NT2/D1 (cell line): ENCODE data around the gene TPD52L2.

Experiments
- SUZ12 ChIP-seq: IDR thresholded peaks from 2 replicates; pipeline ENCODE4 v1.6.1; 2011; ENCODE audit not compliant: insufficient read length, insufficient read depth; ENCODE audit errors: extremely low read depth
- YY1 ChIP-seq: IDR thresholded peaks from 2 replicates; pipeline ENCODE4 v1.6.1; 2011; ENCODE audit not compliant: insufficient read length, insufficient read depth
- ZNF274 ChIP-seq: IDR thresholded peaks from 2 replicates; pipeline ENCODE4 v1.6.1; 2011; ENCODE audit warnings: mild to moderate bottlenecking, low read depth, low read length

DNA sequence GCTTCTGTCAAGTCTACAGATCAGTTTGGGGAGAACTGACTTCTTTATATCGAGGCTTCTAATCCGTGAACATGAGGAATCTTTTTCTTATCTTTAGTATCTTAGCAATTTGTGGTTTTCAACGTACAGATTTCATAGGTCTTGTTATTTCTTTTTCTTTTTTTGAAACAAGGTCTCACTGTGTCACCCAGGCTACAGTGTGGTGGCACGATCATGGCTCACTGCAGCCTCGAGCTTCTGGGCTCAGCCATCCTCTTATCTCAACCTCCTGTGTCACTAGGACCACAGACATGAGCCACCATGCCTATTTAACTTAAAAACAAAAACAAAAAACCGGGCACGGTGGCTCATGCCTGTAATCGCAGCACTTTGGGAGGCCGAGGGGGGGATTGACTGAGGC lies 59.2 kb downstream of the TPD52L2 start:
- TF ChIP-seq ZNF274 (no peak), YY1 (no peak), SUZ12 (no peak)
